PC-3 (cell line): ENCODE results near the gene WNT7A.

Experiments
- CTCF ChIP-seq: fragments of 300-600 bp; sonication (generic); conservative IDR thresholded peaks from 2 replicates; pipeline ENCODE4 v1.5.1; 2017; ENCODE audit warnings: antibody characterized with exemption, low read depth, mild to moderate bottlenecking, low read length
- EZH2 ChIP-seq: fragments of 300-600 bp; sonication (generic); IDR thresholded peaks from one replicate; pipeline ENCODE4 v1.6.1; 2017; ENCODE audit warnings: antibody characterized with exemption, mild to moderate bottlenecking, low read length; ENCODE audit not compliant: unreplicated experiment
- EZH2phosphoT487 ChIP-seq: fragments of 300-600 bp; sonication (generic); IDR thresholded peaks from 2 replicates; pipeline ENCODE4 v1.6.1; 2018; ENCODE audit warnings: mild to moderate bottlenecking, antibody characterized with exemption, low read length, borderline replicate concordance

DNA sequence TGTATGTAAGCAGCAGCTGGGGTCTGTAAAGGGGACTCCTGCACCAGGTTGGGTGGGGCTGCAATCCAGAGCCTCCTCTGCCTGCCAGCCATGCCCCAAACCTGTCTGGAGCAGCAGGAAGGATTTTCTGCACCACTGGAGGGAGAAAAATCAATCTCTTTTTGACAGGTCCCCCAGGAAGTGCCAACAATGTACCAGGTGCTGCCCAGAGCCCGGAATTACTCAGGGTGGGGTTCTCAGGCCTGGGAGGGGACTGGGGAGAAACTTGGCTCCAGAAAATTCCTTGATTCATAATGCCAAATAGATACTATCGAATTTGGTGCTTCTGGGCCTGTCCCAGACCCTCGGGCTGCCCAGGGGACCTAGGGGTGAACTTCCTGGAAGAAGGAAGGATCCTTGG is 52.6 kb downstream of the WNT7A start:
- TF ChIP-seq EZH2phosphoT487 (no peak), CTCF (no peak), EZH2 (no peak)
